Bone marrow (tissue), 2 donors: ENCODE data around the gene RIMBP3C.
"Not testable (repeated sequence)": the region's sequence is repeated elsewhere in the genome, so short reads cannot be mapped to it uniquely, and the experiment has no call there.

Source experiments
- DNase-seq, 2 donors: peaks; one replicate each; lab custom pipeline; 2025; lab: John Stamatoyannopoulos, UW

RIMBP3C gene

DNA sequence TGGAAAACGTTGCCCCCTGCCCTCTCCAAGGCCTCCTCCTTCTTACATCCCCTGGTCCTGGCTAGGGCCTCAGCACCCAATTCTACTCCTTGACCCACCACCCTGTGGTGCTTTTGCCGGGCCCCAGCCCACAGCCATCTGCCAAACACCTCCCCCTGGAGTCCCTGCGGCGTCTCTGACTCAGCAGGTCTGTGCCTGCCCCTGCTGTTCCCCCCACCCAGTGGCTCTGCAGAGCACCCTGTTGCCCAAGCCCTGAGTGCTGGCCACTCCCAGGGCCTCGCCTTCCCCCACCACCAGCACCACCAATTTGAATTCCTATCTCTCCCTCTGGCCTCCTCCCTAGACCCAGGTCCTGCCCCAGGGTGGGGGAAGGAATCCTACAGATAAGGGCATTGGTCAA, 19.7 kb downstream of the RIMBP3C start:
- DNase-seq: not testable (repeated sequence)

DNA sequence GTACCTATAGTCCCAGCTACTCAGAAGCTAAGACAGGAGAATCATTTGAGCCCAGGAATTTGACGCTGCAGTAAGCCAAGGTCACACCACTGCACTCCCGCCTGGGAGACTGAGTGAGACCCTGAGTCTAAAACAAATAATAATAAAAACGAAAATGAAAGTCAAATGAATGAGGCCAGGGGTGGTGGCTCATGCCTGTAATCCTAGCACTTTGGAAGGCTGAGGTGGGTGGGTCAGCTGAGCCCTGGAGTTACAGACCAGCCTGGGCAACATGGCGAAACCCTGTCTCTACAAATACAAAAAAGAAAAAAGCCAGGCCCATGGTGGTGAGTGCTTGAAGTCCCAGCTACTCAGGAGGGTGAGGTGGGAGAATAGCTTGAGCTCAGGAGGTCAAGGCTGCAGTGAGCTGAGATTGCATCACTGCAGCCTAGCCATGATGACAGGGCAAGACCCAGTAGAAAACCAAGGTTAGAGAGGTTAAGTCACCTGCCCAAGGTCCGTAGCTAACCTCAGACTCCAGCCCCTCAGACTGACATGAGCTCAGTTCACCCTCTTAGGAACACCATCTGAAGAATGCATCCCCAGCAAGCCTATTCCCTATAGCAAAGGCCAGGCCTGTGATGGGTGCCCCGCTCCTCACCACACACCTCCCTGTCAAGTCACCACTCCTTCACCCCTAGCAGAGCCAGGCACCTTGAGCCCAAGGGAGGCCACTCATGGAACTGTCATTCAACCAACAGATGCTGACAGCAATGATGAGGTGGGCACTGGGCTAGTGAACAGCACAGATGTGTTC, 24.4 kb downstream of the RIMBP3C start:
- not testable (repeated sequence) for DNase-seq

GRCh38 chr22:21516970-21517764, 34.1 kb downstream of the RIMBP3C start:
- DNase-seq: not testable (repeated sequence)

GRCh38 chr22:21516522-21516921, 34.7 kb downstream of the RIMBP3C start:
- DNase-seq: not testable (repeated sequence)

GRCh38 chr22:21515234-21515633, 36.0 kb downstream of the RIMBP3C start:
- not testable (repeated sequence) for DNase-seq

GRCh38 chr22:21514117-21514516, 37.1 kb downstream of the RIMBP3C start:
- DNase-seq: not testable (repeated sequence)

DNA sequence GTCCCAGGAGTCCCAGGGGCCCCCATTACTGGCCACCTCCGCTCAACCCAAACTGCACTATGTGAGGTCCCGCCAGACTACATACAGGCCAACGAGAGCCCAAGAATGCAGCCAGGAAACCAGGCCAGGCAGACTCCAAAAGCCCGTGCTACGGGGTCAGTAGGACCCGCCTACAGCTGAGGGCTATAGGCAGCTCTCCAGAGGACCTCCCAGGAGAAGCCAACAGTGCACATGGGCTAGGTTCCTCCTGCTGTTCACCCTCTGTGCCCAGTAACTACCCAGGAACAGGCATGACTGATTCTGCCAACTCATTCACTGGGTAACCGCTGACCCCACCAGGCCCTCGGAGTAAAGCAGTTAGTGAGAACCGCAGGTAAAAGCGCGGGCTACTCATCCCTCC, 39.2 kb downstream of the RIMBP3C start:
- DNase-seq: not testable (repeated sequence)

GRCh38 chr22:21510397-21510796, 40.9 kb downstream of the RIMBP3C start:
- DNase-seq: not testable (repeated sequence)

GRCh38 chr22:21499623-21500506, 51.4 kb downstream of the RIMBP3C start:
- not testable (repeated sequence) for DNase-seq

DNA sequence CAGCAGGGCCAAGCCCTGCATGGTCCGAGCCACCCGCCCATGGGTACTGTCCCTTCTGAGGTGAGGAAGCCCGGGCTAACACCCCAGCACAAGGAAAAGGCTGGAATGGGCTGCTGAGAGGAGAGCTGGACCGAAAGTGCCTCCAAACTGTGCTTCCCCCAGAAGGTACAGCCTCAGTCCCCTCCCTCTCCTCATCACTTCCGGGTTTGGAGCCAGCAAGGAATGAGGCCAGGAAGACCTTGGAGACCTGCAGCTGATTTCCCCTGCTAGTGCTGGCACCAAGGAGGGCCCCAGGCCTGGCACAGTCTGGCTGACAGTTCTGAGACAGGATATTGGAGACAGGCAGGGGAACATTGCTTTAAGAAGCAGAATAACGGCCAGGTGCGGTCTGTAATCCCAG, 52.8 kb downstream of the RIMBP3C start:
- not testable (repeated sequence) for DNase-seq

DNA sequence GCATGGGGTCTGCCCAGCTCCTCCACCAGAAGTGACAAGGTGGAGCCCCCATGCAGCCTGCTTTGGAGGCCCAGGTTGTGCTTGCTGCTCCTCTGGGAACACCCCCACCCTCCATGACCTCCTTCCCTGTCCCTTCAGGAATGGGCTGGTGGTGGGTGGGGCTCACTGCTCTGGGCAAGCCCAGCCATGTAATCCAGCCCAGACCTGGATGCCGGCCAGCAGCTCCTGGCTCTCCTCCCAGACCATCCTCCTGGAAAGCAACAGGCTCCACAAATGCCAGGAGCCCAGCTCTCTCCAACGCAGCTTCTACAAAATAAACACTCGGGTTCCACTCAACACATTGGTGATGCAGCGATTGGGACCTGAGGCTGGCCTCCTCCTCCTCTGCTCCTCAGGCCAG, 53.3 kb downstream of the RIMBP3C start:
- DNase-seq: not testable (repeated sequence)
